ENCODE results near the gene GRAP2.

Gene GRAP2

DNA sequence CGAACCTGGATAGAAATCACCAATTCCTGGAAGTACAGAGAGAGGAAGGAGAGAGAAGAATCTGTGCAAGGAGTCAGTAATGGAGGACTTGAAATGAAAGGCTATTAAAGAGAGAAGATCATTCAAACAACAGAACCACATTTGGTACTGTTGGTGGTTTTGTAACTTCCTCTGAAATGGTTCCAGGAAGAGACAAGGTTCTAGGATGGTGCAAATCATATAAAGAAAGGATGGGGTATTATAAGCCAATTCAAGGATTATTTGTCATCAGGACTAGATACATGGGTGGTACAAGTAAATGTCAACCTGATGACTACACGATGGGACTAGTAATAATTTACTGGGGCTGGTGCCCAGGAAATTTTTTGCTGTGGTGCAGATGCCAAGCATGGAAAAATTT, 30.4 kb downstream of the GRAP2 start:
- no peak for TF ChIP-seq YY1 (IDR thresholded peaks at IDR 0.05; ENCODE audit: low read depth)
- no peak for TF ChIP-seq NFIC (IDR thresholded peaks at IDR 0.05)
- TF ChIP-seq MAX (IDR thresholded peaks at IDR 0.05): no peak
- no peak for TF ChIP-seq RAD21 (IDR thresholded peaks at IDR 0.05; ENCODE audit: low read depth)

DNA sequence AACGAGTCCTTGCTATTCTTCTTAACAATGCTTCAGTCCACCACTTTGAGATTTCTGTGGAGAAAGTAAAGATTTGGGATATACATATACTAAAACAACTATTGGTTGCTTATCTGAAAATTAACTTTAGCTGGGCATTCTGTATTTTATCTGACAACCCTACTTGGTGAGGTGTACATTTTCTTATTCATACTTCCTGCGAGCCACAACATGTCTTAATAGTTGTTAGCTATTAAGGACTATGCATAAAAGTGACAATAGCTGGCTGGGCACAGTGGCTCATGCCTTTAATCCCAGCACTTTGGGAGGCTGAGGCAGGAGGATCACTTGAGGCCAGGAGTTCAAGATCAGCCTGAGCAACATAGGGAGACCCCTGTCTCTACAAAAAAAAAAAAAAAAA, 31.3 kb downstream of the GRAP2 start:
- TF ChIP-seq ZBTB7A (IDR thresholded peaks at IDR 0.05; ENCODE audit: low read depth) (no peak), TAF1 (IDR thresholded peaks at IDR 0.05; ENCODE audit: low read depth) (no peak), CEBPB (IDR thresholded peaks at IDR 0.05) (no peak)
- TF ChIP-seq, protein P1, sequence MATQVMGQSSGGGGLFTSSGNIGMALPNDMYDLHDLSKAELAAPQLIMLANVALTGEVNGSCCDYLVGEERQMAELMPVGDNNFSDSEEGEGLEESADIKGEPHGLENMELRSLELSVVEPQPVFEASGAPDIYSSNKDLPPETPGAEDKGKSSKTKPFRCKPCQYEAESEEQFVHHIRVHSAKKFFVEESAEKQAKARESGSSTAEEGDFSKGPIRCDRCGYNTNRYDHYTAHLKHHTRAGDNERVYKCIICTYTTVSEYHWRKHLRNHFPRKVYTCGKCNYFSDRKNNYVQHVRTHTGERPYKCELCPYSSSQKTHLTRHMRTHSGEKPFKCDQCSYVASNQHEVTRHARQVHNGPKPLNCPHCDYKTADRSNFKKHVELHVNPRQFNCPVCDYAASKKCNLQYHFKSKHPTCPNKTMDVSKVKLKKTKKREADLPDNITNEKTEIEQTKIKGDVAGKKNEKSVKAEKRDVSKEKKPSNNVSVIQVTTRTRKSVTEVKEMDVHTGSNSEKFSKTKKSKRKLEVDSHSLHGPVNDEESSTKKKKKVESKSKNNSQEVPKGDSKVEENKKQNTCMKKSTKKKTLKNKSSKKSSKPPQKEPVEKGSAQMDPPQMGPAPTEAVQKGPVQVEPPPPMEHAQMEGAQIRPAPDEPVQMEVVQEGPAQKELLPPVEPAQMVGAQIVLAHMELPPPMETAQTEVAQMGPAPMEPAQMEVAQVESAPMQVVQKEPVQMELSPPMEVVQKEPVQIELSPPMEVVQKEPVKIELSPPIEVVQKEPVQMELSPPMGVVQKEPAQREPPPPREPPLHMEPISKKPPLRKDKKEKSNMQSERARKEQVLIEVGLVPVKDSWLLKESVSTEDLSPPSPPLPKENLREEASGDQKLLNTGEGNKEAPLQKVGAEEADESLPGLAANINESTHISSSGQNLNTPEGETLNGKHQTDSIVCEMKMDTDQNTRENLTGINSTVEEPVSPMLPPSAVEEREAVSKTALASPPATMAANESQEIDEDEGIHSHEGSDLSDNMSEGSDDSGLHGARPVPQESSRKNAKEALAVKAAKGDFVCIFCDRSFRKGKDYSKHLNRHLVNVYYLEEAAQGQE (IDR thresholded peaks at IDR 0.05; ENCODE audit: low read depth): no peak
- TF ChIP-seq, protein P2, sequence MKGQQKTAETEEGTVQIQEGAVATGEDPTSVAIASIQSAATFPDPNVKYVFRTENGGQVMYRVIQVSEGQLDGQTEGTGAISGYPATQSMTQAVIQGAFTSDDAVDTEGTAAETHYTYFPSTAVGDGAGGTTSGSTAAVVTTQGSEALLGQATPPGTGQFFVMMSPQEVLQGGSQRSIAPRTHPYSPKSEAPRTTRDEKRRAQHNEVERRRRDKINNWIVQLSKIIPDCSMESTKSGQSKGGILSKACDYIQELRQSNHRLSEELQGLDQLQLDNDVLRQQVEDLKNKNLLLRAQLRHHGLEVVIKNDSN (IDR thresholded peaks at IDR 0.05): no peak

DNA sequence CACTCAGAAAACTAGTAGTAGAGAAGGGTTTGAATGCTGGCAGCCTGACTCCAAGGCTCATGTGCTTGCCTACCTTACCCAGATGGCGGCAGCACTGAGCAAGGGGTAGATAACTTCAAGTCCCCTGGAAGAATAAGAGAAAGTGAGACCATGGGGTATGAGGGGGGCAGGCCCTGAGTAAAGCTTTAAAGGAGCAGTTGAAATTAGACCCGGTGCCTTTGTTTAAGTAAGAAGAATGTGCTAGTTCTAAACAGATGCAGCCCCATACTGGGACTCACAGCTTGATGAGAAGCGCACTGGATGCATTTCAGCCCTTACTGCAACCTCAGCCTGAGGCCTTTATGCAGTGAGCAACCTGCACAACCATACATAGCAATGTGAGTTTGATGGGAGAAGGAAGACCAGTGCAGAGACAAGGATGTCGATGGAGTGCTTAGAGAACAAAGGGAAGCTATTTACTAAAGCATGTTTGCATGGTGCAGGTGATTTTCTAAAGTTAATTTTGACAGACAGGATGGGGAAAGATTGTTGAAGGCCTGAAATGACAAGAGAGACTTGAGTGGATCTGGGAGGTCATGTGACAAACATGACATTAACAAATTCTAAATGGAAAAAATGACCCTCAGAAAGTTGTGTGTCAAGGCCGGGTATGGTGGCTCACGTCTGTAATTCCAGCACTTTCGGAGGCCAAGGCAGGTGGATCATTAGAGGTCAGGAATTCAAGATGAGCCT, 32.2 kb downstream of the GRAP2 start:
- TF ChIP-seq TCF12 (IDR thresholded peaks at IDR 0.05; ENCODE audit: low read depth): no peak
- no peak for TF ChIP-seq YY1 (IDR thresholded peaks at IDR 0.05; ENCODE audit: low read depth)
- peak; percentile 47; the same call in 1 of the 2 replicates for TF ChIP-seq RAD21 (IDR thresholded peaks at IDR 0.05; ENCODE audit: low read depth)
- TF ChIP-seq, protein P2 (IDR thresholded peaks at IDR 0.05): no peak

GRCh38 chr22:39933741-39934140, 32.9 kb downstream of the GRAP2 start:
- TF ChIP-seq EP300 (IDR thresholded peaks at IDR 0.05; ENCODE audit: borderline replicate concordance) (no peak), TEAD4 (IDR thresholded peaks at IDR 0.05) (no peak), TCF12 (IDR thresholded peaks at IDR 0.05; ENCODE audit: low read depth) (no peak), TAF1 (IDR thresholded peaks at IDR 0.05; ENCODE audit: low read depth) (no peak), EGR1 (IDR thresholded peaks at IDR 0.05) (no peak), NFIC (IDR thresholded peaks at IDR 0.05) (no peak), CREB1 (IDR thresholded peaks at IDR 0.05; ENCODE audit: low read depth) (no peak), ZBTB7A (IDR thresholded peaks at IDR 0.05; ENCODE audit: low read depth) (no peak), FOXM1 (IDR thresholded peaks at IDR 0.05; ENCODE audit: borderline replicate concordance, low read depth) (no peak), RAD21 (IDR thresholded peaks at IDR 0.05; ENCODE audit: low read depth) (no peak)
- TF ChIP-seq, protein P2 (IDR thresholded peaks at IDR 0.05): no peak
- TF ChIP-seq, protein P1 (IDR thresholded peaks at IDR 0.05; ENCODE audit: low read depth): no peak

DNA sequence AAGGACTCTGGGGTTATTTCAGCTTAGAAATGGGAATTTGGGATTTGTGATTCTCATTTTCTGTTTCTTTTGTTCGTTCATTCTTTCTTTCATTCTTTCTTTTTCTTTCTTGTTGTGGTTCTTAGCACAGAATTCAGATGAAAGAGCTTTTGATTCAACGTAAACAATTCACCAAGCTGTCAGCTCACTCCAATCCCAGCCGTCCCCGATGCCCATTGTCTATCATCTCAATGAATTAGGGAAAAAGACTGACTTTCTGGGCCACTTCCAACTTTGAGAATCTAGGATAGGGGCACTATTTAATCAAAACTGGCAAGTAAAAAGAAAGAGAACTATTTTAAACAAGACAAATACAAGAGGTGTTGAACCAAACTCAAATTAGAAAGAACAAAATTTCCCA, 34.2 kb downstream of the GRAP2 start:
- TF ChIP-seq RAD21 (IDR thresholded peaks at IDR 0.05; ENCODE audit: low read depth): no peak
- TF ChIP-seq TCF12 (IDR thresholded peaks at IDR 0.05; ENCODE audit: low read depth): no peak
- TF ChIP-seq TEAD4 (IDR thresholded peaks at IDR 0.05): no peak
- no peak for TF ChIP-seq TAF1 (IDR thresholded peaks at IDR 0.05; ENCODE audit: low read depth)
- TF ChIP-seq ZBTB7A (IDR thresholded peaks at IDR 0.05; ENCODE audit: low read depth): no peak

GRCh38 chr22:39935612-39936011, 34.7 kb downstream of the GRAP2 start:
- no peak for TF ChIP-seq NFIC (IDR thresholded peaks at IDR 0.05)
- no peak for TF ChIP-seq ZBTB7A (IDR thresholded peaks at IDR 0.05; ENCODE audit: low read depth)
- TF ChIP-seq CEBPB (IDR thresholded peaks at IDR 0.05): no peak
- TF ChIP-seq, protein P1 (IDR thresholded peaks at IDR 0.05; ENCODE audit: low read depth): no peak
- TF ChIP-seq EGR1 (IDR thresholded peaks at IDR 0.05): no peak
- TF ChIP-seq, protein P2 (IDR thresholded peaks at IDR 0.05): no peak
- no peak for TF ChIP-seq FOXM1 (IDR thresholded peaks at IDR 0.05; ENCODE audit: borderline replicate concordance, low read depth)
- TF ChIP-seq TCF12 (IDR thresholded peaks at IDR 0.05; ENCODE audit: low read depth): no peak
